Endothelial cell of umbilical vein (primary cell): ENCODE data around the gene VPS37D. TPM values are rescaled to one million over a fixed set of nuclear protein-coding genes. Genes with fewer than 3 reads are reported as not detected.

Source experiments
- BruUV-seq: library from RNA; stranded (reverse); fragments of 400-500 nt; replicated peaks from 2 replicates; lab custom pipeline; 2021; lab: Mats Ljungman, UMichigan
- CTCF ChIA-PET: fragments of 300-600, 350-600 bp; sonication (Branson Sonifier 250); formaldehyde crosslinking; loops from one replicate; lab custom pipeline; 2021; ENCODE audit warnings: antibody characterized with exemption, inconsistent platforms; lab: Charles Lee
- POLR2A ChIA-PET: fragments of 300-600, 350-600 bp; sonication (Branson Sonifier 250); formaldehyde crosslinking; loops from one replicate; lab custom pipeline; 2021; ENCODE audit warnings: antibody characterized with exemption, inconsistent platforms; lab: Charles Lee
- DNase-seq: peaks from one replicate; pipeline ENCODE4 v3.0.0-alpha.2; 2011; ENCODE audit warnings: low read depth, low spot score
- FAIRE-seq: peaks from 2 replicates; lab custom pipeline; 2011; peaks lifted over from hg19 to GRCh38; lab: Jason Lieb, UNC
- H2AFZ ChIP-seq: 2 replicates; pipeline ENCODE4 v1.6.0; 2012; ENCODE audit warnings: low read depth, low read length, control low read depth, inconsistent platforms
- H3K27ac ChIP-seq: 2 replicates; pipeline ENCODE4 v1.5.1; 2011; ENCODE audit warnings: low read depth, mild to moderate bottlenecking, control low read depth, low read length, moderate library complexity; ENCODE audit not compliant: insufficient read depth
- H3K27me3 ChIP-seq, 2 experiments: 2 replicates each; pipeline versions ENCODE4 v1.6.0 to v1.6.1; 2011; ENCODE audit warnings: low read length in 2 of 2, mixed read lengths in 1 of 2; ENCODE audit not compliant: control insufficient read depth in 2 of 2, insufficient read depth in 2 of 2
- H3K36me3 ChIP-seq, 2 experiments: 2 replicates in 1 of 2; 3 replicates in 1 of 2; pipeline ENCODE4 v1.5.1; 2011; ENCODE audit warnings: low read length in 2 of 2, mild to moderate bottlenecking in 1 of 2, moderate library complexity in 1 of 2; ENCODE audit not compliant: control insufficient read depth in 2 of 2, insufficient read depth in 2 of 2; ENCODE audit errors: extremely low read depth in 1 of 2
- H3K4me1 ChIP-seq: 3 replicates; pipeline ENCODE4 v1.5.1; 2011; ENCODE audit warnings: mild to moderate bottlenecking, low read length; ENCODE audit not compliant: control insufficient read depth, insufficient read depth; ENCODE audit errors: extremely low read depth
- H3K4me2 ChIP-seq: 2 replicates; pipeline ENCODE4 v1.6.1; 2011; ENCODE audit warnings: low read length, control low read depth, mixed read lengths; ENCODE audit not compliant: insufficient read depth
- H3K4me3 ChIP-seq, 3 experiments: fragments of 200-600 bp in 1 of 3; sonication (generic), shearing (Covaris generic) in 1 of 3; replicated peaks in 1 of 3; 2 replicates each; pipeline ENCODE4 v1.5.1; 2011 to 2016; ENCODE audit warnings: control low read depth in 3 of 3, low read length in 3 of 3, mild to moderate bottlenecking in 2 of 3, inconsistent platforms in 1 of 3, low read depth in 1 of 3, moderate library complexity in 1 of 3; ENCODE audit not compliant: insufficient read depth in 1 of 3
- H3K79me2 ChIP-seq: 2 replicates; pipeline ENCODE4 v1.6.0; 2012; ENCODE audit warnings: low read length, inconsistent platforms; ENCODE audit not compliant: control insufficient read depth, insufficient read depth
- H3K9ac ChIP-seq: replicated peaks from 2 replicates; pipeline ENCODE3; 2011; ENCODE audit warnings: low read length, control low read depth; ENCODE audit not compliant: insufficient read depth; ENCODE audit errors: extremely low read depth
- H3K9me1 ChIP-seq: replicated peaks from 3 replicates; pipeline ENCODE4 v1.6.0; 2011; ENCODE audit warnings: mild to moderate bottlenecking, low read length; ENCODE audit not compliant: control insufficient read depth, insufficient read depth; ENCODE audit errors: extremely low read depth
- H3K9me3 ChIP-seq: replicated peaks from 2 replicates; pipeline ENCODE4 v1.5.1; 2012; ENCODE audit warnings: low read length, inconsistent platforms; ENCODE audit not compliant: control insufficient read depth, insufficient read depth
- H4K20me1 ChIP-seq: replicated peaks from 2 replicates; pipeline ENCODE3; 2011; ENCODE audit warnings: mild to moderate bottlenecking, low read length; ENCODE audit not compliant: control insufficient read depth, insufficient read depth; ENCODE audit errors: extremely low read depth
- EZH2 ChIP-seq: IDR thresholded peaks from 2 replicates; pipeline ENCODE4 v1.6.1; 2012; ENCODE audit warnings: borderline replicate concordance, low read depth, mild to moderate bottlenecking, moderate library complexity, low read length, inconsistent platforms; ENCODE audit not compliant: severe bottlenecking
- FOS ChIP-seq: IDR thresholded peaks from 2 replicates; pipeline ENCODE4 v1.6.1; 2011; ENCODE audit warnings: mild to moderate bottlenecking, low read length, moderate library complexity, borderline replicate concordance; ENCODE audit not compliant: insufficient read depth
- GATA2 ChIP-seq: IDR thresholded peaks from 2 replicates; pipeline ENCODE4 v1.7.0; 2011; ENCODE audit warnings: low read depth, mild to moderate bottlenecking, moderate library complexity, mixed read lengths, low read length; ENCODE audit not compliant: insufficient read length, insufficient read depth
- JUN ChIP-seq: IDR thresholded peaks from 2 replicates; pipeline ENCODE4 v1.6.1; 2011; ENCODE audit warnings: borderline replicate concordance, low read depth; ENCODE audit not compliant: insufficient read length, insufficient read depth
- MYC ChIP-seq: IDR thresholded peaks from one replicate; pipeline ENCODE4 v1.6.1; 2011; ENCODE audit warnings: mild to moderate bottlenecking, low read depth, low read length
- POLR2A ChIP-seq: IDR thresholded peaks from 2 replicates; pipeline ENCODE4 v1.6.1; 2012; ENCODE audit warnings: low read depth, mild to moderate bottlenecking, control low read depth, low read length
- POLR2AphosphoS5 ChIP-seq: IDR thresholded peaks from 2 replicates; pipeline ENCODE4 v1.6.1; 2012; ENCODE audit warnings: low read depth, mild to moderate bottlenecking, control low read depth, low read length, moderate library complexity; ENCODE audit not compliant: insufficient read depth
- dilution Hi-C: fragments of 300-500 bp; cut with MboI; formaldehyde crosslinking; loops from one replicate; pipeline ENCODE4 v1.15.0; 2019; ENCODE audit warnings: low sequenced_read_pairs; ENCODE audit not compliant: extremely low pct_ligation_motif_present
- intact Hi-C: fragments of 100-400 bp; cut with micrococcal nuclease; formaldehyde crosslinking; loops from one replicate; pipeline ENCODE4 v1.10.0; 2022
- polyA plus RNA-seq, 4 experiments: library from polyadenylated mRNA; depleted of rRNA in 3 of 4; stranded (reverse) in 3 of 4; unstranded in 1 of 4; fragments of >200 nt; gene quantifications; 2 replicates each; pipeline versions ENCODE4 v1.2.1 to v1.2.3, GENCODE V29; 2011 to 2012; ENCODE audit warnings: missing spikeins in 1 of 4
- total RNA-seq: library from RNA; stranded (reverse); gene quantifications from 2 replicates; pipeline ENCODE4 v1.2.3, GENCODE V29; 2021
- TF ChIP-seq, protein P1 (sequence below), 2 donors: IDR thresholded peaks; 1 replicate in 1 of 2; 2 replicates in 1 of 2; pipeline ENCODE4 v1.5.1; 2011; ENCODE audit warnings: low read length in 2 of 2, mild to moderate bottlenecking in 2 of 2, moderate library complexity in 2 of 2, control low read depth in 1 of 2, inconsistent platforms in 1 of 2, low read depth in 1 of 2; ENCODE audit not compliant: insufficient read depth in 1 of 2; ENCODE audit errors: extremely low read depth in 1 of 2
- TF ChIP-seq, protein P2 (sequence below): IDR thresholded peaks from 2 replicates; pipeline ENCODE4 v1.6.1; 2011; ENCODE audit not compliant: insufficient read depth, insufficient read length

The VPS37D gene
- total and polyA plus RNA-seq, 2 donors (not counting 3 experiments of a cell fraction or from before 2014, with no cell fraction given) = 2.0 to 2.1 TPM

DNA sequence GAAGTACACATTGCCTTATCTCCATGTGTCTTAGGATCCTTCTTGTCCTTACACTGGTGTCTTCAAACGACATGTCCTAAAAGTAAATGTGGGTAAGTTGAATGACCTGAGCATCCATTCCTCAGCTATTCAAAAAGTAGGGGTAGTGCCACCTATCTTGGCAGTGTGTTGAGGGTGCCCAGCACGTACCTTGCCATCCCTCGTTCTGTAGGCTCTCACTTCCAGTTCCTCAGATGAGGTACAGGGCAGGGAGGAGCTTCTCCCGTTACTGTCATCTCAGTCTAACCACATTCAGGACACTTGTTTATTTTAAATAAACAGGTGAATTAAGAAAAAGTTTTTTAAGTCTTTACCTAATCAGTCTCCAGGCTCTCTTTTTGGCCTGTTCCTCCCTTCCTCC lies 28.7 kb downstream of the VPS37D start:
- no peak overlapping the region for H3K27ac ChIP-seq
- TF ChIP-seq EZH2 (no peak), POLR2AphosphoS5 (no peak), FOS (no peak), GATA2 (no peak), POLR2A (no peak), JUN (no peak), MYC (no peak)
- TF ChIP-seq, protein P1, sequence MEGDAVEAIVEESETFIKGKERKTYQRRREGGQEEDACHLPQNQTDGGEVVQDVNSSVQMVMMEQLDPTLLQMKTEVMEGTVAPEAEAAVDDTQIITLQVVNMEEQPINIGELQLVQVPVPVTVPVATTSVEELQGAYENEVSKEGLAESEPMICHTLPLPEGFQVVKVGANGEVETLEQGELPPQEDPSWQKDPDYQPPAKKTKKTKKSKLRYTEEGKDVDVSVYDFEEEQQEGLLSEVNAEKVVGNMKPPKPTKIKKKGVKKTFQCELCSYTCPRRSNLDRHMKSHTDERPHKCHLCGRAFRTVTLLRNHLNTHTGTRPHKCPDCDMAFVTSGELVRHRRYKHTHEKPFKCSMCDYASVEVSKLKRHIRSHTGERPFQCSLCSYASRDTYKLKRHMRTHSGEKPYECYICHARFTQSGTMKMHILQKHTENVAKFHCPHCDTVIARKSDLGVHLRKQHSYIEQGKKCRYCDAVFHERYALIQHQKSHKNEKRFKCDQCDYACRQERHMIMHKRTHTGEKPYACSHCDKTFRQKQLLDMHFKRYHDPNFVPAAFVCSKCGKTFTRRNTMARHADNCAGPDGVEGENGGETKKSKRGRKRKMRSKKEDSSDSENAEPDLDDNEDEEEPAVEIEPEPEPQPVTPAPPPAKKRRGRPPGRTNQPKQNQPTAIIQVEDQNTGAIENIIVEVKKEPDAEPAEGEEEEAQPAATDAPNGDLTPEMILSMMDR (IDR thresholded peaks at IDR 0.05; ENCODE audit: extremely low read depth in 1 of 2, insufficient read depth in 1 of 2, low read depth in 1 of 2, low read length in 2 of 2) = no peak
- TF ChIP-seq, protein P2, sequence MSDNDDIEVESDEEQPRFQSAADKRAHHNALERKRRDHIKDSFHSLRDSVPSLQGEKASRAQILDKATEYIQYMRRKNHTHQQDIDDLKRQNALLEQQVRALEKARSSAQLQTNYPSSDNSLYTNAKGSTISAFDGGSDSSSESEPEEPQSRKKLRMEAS = no peak
- dilution Hi-C loops = no loop called here
- BruUV-seq = no TSS peak
- H3K36me3 ChIP-seq = peaks cover 11 to 48% of the 10 kb centered on the region in 2 experiments
- intact Hi-C loops = no loop called here
- no peak overlapping the region for H3K4me2 ChIP-seq
- H3K9me3 ChIP-seq = no peaks in the 10 kb centered on the region
- no peaks in the 10 kb centered on the region for H3K79me2 ChIP-seq
- no peaks in the 10 kb centered on the region for H3K4me1 ChIP-seq
- no peak overlapping the region for H3K4me3 ChIP-seq
- H4K20me1 ChIP-seq = no peaks in the 10 kb centered on the region
- no peak overlapping the region for H3K9ac ChIP-seq
- H2AFZ ChIP-seq = no peak overlapping the region
- ChIA-PET POLR2A (interaction anchor here (0.6 kb wide), 1 partner anchor 12 kb away, joined by 3 read pairs; no protein-coding TSS in a partner anchor), CTCF (interaction anchor here (1.6 to 4.5 kb wide), 3 partner anchors 10 to 89 kb away, joined by 6 to 16 read pairs (median 10); no protein-coding TSS in a partner anchor)
- FAIRE-seq = no peak
- H3K9me1 ChIP-seq = no peaks in the 10 kb centered on the region
- DNase-seq = no peak
- no peaks in the 10 kb centered on the region for H3K27me3 ChIP-seq
